ENCODE data around the gene ATXN10.

The ATXN10 gene

GRCh38 chr22:45775062-45775461 lies 103.4 kb downstream of the ATXN10 start:
- no peak for DNase-seq (ENCODE audit: low read depth)
- no peak overlapping the region for H3K4me3 ChIP-seq (ENCODE audit: low read depth, low read length)
- no peak for TF ChIP-seq CTCF (conservative IDR thresholded peaks at IDR 0.05; ENCODE audit: low read depth, low read length)

DNA sequence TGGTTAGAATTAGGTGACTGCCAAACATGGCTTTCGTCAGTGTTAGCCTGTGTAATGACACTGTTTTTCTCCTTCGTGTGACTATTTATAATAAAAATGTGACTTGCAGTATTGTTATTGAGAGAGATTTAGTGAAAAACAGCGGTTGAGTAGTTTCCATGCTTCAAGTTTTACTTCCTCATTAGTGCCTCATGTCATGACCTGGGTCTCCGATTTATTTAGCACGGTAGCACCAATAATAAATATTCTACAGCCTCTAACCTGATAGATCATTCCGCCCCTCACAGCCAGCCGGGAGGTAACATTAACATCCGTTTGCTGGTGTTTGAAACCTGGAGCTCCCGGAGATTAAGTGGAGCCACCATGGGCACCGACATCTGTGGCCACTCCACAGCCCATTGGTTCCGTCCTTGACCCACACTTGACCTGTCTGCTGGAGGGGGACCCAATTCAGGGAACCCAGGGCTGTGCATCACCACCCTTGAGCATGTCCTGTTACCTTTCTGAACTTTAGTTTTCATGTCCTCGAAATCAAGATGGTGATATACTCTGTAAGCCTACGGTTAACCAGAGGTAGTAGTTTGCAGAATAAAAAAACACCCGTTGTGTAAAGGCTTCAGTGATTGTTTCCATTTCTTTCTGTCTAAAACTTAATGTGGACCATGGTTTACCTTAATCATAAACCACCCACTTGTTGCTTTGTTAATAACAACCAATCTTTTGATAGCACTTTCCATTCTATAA lies 104.1 kb downstream of the ATXN10 start:
- no peak for DNase-seq (ENCODE audit: low read depth)
- TF ChIP-seq CTCF (conservative IDR thresholded peaks at IDR 0.05; ENCODE audit: low read depth, low read length): no peak
- H3K4me3 ChIP-seq (ENCODE audit: low read depth, low read length): no peak overlapping the region

DNA sequence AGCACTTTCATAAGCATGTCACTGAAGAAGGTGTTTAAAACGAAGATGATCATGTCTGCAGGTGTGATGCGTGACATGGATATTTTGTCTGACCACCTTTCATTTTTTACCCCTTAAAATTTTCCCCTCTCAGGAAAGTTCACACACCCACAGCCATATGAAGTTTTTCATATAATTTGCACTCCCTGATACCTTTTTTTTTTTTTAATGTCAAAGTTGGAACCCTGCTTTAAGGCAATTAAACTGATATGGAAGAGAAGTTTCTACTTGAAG lies 104.6 kb downstream of the ATXN10 start:
- no peak for DNase-seq (ENCODE audit: low read depth)
- no peak overlapping the region for H3K4me3 ChIP-seq (ENCODE audit: low read depth, low read length)
- TF ChIP-seq CTCF (conservative IDR thresholded peaks at IDR 0.05; ENCODE audit: low read depth, low read length): no peak

DNA sequence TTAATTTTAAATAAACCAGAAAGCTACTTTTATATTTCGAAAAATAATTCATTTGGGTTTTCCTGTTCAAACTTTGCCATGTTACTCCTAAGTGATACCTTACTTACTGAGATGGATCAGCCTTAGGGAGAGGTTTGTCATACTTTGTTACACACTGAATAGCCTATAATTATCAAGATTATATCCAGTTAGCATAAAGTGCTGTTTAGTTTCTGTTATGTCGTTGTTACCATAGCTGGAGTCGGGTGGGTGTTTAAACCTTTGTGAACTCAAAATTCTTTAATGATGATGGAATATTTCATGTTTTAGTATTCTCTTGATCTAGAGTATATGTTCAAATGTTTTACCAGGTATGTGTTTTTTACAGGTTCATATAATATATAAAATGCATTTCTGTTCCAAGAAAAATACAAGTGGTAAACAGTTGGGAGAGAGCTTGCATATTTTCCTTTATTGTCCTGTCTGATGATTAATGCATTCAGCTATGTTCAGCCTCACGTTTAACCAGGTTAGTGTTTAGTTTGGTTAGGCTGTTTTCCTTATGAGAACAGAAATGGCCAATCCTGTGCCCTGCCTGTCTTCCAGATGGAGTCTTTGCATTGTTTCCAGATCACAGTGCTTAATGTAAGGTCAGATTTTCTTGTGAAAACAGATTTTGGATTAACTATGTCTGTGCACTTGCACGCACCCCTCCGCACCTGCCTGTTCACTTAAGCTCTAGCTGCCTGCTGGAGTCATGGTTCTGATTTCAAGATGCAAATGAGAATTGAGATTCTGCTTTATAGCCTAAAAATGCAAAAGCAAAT lies 105.6 kb downstream of the ATXN10 start:
- no peak for TF ChIP-seq CTCF (conservative IDR thresholded peaks at IDR 0.05; ENCODE audit: low read depth, low read length)
- no peak overlapping the region for H3K4me3 ChIP-seq (ENCODE audit: low read depth, low read length)
- DNase-seq (ENCODE audit: low read depth): peak; percentile 50

GRCh38 chr22:45777852-45778375 lies 106.3 kb downstream of the ATXN10 start:
- H3K4me3 ChIP-seq (ENCODE audit: low read depth, low read length): no peak overlapping the region
- no peak for TF ChIP-seq CTCF (conservative IDR thresholded peaks at IDR 0.05; ENCODE audit: low read depth, low read length)
- DNase-seq (ENCODE audit: low read depth): peak; percentile 56

GRCh38 chr22:45781459-45781858 lies 109.8 kb downstream of the ATXN10 start:
- no peak overlapping the region for H3K4me3 ChIP-seq (ENCODE audit: low read depth, low read length)
- TF ChIP-seq CTCF (conservative IDR thresholded peaks at IDR 0.05; ENCODE audit: low read depth, low read length): no peak
- no peak for DNase-seq (ENCODE audit: low read depth)
